HG02885 (cell line): ENCODE measurements around the gene TBX4.

Experiments
- ATAC-seq: cut with Tn5 transposase; IDR thresholded peaks from one replicate; pipeline ENCODE4 v1.9.1; 2021; ENCODE audit warnings: mild to moderate bottlenecking; ENCODE audit not compliant: unreplicated experiment, poor library complexity

The TBX4 gene

DNA sequence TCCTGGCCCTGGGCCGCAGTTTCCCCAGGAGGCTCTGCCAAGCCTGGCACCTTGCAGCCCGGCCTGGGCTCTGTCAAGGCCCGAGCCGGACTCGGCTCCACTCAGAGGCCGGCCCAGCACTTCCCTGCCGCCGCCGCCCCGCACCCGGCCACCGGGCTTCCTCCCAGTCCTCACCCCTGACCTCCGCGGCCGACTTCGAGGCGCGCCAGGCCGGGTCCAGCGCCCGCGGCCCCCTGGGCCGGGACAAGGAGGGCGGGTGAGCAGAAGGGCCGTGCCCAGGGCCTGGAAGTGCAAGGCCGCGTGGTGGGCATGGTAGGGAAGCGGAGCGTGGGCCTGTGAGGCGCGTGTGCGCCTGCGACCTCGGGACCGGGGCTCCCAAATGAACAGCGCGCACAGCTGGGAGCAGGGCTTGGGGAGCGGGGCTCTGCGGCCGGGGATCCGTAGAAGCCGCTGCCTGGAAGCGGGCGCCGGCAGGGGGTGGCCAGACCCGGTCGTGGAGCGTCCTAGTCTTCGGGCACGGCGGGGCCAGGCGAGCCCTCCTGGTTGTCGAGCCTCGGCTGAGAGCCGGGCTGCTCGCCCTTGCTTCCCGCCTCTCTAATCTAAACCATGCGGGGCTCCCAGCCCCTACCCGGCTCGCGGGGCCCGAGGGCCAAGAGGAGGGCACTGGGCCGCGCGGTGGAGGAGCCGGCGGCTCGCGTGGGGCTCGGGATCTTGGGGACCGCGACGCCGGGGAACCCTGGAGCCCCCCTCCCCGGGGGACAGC, 503 bp upstream of the TBX4 start:
- ATAC-seq: no peak

DNA sequence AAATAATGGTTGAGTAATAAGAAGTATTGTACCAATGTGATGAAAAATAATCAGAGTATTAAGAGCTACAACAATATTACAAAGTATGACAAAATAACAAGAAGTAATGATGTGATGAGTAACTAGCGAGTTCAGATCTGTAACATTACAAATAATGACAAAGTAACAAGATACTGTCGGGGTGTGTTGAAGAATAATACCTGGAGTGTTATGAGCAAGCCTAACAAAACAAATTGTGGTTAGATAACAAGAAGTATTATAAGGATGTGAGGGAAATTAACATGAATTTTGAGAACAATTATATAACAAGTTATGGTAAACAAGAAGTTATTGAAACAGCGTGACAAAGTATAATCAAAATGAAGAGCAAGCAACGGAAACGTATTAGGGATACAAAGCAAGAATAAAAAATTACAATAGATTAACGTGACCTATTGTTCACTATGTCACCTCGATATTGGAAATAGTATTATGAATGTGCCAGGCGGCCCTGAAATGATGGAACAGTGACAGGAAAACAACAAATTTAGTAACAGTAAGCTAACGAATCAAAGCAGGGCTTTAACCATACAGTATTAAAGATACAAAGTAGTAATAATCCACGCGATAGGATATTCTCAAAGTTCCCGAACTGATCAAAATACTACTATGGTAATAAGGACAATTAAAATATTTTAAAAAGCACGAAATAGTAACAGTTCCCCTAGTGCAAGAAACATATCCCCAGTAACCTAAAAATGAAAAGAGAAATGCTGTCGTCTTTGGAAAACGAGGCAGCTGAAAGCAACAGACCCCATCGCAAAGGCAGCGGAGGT, 1.6 kb downstream of the TBX4 start:
- ATAC-seq: no peak

DNA sequence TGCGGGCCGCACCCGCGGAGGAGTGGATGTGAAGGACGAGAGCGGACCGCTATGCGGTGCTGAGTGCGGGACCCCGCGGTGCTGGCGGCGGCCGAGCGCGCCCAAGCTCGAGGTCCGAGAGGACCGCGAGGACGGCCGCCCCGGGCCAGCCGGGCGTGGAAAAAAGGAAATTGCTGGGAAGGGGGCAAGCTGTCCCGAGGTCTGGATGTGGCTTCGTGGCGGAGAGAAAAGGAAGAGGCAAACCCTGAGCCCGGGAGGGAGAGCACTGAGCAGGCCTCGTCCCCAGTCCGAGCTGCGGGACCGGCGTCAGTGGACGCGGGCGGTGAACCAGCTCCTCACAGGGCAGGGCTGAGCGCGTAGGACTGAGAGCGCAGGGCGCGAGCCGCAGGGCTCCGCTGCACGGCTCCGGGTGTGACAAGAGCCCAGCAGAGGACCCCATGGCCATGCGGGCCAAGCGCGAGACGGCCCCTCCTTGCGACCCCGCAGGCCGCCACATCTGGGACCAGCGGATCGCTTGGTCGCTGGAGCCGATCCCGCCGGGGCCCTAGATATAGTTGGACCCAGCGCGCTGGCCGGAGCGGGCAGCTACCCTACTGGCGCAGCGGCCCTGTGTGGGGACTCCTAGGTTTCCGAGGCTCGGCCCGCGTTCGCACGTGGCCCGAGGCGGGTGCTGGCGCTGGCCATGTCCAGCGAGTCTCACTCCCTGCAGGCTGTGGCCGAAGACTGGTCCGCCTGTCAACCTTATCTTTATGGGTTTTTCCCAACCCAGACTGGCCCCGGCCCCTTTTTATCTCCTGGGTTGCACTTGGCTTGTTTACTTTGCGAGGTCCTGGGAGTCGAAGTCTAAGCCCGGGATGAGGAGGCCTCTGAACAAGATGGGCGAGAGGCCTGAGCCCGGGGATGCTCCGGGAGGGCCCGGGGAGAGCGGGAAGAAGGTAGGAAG, 2.4 kb downstream of the TBX4 start:
- no peak for ATAC-seq

DNA sequence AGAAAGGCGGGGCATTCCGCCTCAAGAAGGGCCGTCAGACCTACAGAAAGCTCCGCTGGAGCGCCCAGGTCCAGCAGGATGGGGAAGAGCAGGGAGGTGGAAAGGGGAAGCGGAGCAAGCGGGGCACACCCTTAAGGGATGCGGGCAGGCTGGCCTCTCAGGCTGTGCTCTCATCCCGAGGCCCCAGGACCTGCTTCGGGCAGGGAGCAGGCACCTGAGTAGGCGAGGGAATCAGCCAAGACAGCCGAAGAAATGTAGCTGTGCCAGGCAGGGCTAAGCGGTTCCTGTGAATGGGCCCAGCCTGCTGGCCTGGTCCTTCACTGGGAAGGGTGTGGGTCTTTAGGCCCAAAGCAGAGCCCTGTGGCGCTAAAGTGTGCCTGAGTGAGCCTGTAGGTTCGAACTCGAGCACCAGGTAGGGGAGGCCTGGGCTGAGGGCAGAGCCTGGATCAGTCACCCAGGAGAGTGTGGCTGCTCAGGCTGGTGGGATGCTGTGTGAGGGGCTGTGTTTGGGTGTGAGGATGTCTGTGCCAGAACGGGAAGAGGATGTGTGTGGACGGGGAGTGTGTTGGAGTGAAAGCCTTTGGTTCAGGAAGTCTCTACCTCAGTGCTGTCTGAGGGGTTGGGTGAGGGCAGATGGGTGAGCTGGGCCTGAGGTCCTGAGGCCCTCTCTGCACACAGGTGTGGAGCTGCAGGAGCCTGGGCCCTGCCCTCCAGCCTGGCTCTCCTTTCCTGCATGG, 3.3 kb downstream of the TBX4 start:
- no peak for ATAC-seq

DNA sequence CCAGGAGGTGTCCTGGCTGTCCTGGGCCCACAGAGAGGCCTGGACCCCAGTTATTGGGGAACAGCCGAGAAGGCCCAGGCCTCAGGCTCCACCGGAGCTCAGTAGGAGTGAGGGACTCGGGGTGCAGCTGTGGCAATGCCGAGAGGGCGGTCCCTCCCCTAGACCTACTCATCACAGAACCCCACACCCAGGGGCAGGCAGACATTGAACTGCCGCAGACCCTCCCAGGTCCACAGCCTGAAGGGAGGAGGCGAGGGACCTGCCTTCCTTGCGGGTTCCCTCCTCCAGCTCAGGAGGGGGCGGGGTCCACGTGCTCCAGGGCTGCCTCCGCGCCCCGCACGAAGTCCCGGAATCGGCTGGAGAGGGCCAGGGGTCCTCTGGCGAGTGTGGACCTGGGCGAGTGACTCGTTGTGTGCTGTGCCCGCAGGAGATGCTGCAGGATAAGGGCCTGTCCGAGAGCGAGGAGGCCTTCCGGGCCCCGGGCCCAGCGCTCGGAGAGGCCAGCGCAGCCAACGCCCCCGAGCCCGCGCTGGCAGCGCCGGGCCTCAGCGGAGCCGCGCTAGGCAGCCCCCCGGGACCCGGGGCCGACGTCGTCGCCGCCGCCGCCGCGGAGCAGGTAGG, 3.9 kb downstream of the TBX4 start:
- ATAC-seq: no peak

DNA sequence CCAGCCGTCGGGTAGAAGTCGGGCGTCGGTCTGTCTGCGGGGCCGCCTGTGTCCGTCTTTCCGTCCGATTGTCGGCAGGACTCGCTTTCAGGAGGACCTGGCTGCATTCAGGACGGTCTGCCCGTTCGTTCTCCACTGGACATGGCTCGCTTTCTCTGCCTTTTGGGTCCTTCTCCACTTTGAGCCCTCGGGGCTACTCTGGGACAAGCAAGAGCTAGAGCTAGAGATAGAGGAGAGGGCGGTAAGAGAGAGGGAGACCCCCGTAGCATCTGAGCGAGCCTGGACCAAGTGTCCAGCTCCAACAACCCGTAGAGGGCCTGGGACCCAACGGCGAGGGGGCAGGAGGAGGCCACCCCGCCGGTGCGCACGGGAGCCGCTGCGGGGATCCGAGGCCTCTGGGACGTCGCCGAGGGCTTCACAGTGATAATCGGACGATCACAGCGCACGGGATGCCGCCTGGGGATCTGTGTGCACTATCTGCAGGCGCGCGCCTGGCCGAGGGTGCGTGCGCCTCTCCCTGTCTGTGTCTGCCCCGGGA, 4.5 kb downstream of the TBX4 start:
- ATAC-seq: no peak

DNA sequence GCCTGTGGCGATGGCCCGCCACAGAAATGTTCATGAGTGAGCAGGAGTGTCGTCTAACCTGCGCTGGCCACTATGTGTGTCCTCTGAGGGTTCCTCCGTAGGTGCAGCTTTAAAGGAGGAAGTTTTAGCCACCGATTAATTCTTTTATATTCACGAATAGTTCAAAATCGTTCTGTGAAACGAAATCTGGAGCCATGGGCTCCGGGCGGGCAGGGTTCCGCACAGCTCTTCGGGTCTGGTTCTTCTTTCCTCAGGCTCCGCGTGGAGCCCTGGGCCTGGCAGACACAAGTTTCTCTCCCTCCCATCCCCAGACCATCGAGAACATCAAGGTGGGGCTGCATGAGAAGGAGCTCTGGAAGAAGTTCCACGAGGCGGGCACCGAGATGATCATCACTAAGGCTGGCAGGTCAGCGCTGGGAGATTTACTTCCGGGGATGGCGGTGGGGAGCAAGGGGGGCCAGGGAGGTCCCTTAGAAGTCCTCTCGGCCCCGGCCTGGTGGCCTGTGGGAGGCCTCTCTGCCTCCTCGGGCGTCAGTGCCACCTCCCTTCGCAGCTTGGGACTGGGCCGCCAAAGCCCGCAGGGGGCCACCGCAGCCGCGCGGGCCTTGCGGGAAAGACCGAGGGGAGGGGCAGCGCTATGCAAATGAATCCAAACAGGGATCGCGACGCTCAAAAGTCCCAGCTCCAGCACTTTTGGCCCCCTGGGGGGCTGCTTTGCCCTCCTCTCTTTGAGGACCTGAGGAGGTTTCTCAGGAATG, 5.2 kb downstream of the TBX4 start:
- no peak for ATAC-seq

DNA sequence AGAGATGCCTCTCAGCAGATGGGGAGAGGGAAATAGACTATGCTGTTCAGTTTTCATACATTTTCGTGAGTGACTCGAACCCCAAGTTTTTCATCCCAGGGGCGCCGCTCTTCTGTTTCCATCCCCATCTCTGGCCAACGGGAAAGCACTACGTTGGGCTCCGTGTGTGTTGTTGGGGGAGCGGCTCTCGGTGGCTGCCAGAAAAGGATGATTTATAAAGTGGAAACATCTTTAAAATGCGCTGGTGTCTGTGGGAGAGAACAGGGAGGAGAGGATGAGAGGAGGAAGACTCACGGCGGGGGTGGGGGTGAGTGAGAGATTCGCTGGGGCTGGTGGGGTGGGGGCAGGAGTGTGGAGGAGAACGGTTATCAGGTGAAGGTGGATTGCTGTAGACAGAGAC, 5.8 kb downstream of the TBX4 start:
- ATAC-seq: no peak

DNA sequence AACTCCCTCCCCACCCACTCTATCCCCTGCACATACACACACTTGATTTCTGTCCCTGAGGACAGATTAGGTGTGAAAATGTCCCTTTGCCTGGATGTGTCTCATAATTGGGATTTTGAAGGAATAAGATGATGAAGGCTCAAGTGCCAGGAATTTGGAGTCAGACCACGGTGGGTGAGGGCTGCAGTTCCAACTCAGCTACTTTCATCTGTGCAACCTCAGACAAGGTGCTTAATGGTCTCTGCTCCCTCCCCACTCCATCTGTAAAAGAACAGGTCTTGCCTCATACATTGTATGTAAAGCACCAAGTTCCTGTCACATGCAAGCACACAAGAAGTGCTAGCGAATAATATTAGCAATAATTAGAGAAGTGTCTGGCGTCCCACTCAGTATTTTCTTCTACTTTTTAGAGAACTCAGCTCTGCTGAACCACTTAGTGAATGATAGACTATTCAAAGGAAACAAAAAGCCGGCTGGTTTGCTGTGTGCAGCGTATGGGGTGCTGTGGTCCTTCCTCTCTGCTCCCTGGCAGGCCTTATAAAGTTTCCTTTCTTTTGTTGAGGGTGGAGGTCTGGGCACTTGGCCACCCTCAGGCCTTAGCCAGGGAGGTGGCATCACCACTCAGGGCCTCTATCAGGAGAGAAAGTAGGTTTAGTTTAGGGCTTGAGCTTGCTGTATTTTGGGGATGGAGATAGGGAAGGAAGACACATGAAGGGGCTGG, 6.4 kb downstream of the TBX4 start:
- ATAC-seq: no peak

DNA sequence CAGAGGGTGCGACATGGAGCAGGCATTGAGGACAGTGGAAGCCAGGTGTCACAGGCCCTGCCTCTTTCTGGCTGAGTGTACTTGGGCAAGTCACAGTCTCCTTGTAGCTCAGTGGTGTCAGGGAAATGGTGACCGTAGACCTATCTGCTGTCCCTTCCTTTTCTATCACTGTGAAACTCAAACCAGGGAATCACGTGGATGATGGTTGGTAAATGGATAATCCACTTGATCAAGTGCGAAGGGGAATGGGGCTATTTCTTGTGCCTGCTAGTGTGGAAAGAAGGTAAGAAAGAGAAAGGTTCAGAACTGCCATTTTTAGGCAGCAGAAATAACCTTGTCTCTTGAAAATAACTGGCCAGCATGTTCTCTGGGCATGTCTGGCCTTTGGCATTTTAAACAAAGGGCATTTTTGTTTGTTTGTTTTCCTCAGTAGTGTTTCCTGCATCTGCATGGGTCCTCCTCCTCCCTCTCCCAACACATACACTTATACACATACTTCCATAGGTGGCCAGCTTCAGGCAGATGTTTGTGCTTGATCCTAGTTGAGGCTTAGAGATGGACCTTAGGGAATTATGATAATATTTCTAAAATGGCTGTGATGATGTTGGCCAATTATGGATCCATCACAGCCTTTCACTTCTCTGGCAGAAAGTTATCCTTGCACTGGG, 7.1 kb downstream of the TBX4 start:
- ATAC-seq: no peak

DNA sequence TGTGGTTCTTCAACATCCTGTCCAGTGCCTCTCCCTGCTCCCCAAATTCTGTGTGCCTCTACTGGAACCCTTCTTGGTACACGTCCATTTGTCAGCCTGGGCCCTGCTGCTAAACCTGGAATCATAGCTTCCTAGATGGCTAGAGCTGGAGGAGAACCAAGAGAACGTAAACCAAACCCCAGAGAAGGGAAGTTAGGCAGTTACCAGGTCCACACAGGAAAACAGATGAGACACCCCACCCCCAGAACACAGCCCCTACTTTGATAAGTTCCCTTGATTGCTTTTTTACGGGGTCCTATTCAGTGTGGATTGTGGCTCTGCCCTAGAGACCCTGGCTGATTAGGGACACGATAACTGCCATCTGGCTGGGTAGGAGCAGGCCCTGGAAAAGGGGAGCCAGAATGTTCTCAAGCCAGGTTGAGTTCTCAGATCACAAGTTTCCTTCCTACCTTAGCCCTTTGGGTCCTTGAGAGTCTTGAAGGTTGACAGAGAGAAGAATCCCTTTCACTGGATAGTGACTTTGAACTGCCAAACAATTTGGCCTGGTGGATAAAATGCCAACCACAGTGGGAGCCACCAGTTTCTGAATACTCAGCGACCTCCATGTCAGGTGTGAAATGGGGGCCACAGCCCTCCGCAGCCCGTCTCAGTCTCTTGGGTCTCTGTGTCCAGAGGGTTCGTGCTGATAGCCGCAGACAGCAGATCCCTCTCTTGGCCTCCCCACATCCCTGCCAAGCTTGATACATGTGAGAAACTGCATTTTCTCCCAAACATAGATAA, 7.9 kb downstream of the TBX4 start:
- ATAC-seq: no peak

DNA sequence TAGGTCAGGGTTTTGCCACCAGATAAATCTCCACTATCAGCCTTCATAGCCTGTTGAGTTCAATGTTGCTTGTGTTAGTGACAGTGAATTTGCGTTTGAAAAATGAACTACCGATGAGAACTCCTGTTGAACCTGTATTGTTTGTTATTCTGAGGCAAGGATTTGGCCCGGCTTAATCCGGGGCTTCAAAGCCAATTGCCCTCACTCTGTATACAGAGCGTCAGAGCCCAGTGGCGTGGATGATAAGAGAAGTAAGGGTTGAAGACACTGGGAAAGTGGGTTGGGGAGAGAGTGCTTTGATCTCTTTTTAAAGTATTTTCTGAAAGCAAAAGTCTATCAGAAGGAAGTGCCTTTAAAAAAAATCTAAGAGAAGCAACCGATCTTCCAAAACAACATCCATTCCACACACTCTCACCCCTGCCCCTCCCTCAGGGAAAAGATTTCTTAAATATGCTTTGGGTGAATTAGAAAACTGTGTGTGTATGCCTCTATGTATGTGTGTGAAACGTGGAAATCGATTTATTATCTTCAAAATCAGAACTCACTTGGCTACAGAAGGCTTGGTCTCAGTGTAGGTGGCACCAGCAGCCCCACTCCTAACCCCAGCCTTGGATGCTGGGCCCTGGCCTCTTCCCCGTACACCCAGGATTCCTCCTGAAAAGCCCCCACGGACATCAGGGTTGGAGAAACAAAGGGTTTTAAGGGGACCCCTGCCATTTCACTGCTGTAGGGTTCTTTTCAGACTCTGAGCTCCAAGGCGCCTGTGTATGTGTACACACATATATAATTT, 8.8 kb downstream of the TBX4 start:
- ATAC-seq: no peak

DNA sequence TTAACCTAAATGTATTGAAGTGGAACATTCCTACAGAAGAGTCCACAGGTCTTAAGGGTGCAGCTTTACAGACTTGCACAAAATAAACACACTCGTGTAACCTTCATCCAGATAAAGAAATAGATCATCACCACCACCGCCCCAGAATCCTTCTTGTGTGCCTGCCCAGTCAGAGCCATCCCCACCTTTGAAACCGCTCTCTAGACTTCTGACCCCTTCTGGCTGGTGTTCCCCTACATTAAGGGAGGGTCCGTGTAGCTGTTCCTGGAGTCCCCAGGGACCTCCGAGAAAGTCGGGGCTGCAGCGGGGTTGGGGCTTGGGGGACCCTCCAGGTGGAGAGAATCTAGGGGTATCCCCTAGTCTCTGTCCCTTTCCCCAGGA, 9.4 kb downstream of the TBX4 start:
- no peak for ATAC-seq

DNA sequence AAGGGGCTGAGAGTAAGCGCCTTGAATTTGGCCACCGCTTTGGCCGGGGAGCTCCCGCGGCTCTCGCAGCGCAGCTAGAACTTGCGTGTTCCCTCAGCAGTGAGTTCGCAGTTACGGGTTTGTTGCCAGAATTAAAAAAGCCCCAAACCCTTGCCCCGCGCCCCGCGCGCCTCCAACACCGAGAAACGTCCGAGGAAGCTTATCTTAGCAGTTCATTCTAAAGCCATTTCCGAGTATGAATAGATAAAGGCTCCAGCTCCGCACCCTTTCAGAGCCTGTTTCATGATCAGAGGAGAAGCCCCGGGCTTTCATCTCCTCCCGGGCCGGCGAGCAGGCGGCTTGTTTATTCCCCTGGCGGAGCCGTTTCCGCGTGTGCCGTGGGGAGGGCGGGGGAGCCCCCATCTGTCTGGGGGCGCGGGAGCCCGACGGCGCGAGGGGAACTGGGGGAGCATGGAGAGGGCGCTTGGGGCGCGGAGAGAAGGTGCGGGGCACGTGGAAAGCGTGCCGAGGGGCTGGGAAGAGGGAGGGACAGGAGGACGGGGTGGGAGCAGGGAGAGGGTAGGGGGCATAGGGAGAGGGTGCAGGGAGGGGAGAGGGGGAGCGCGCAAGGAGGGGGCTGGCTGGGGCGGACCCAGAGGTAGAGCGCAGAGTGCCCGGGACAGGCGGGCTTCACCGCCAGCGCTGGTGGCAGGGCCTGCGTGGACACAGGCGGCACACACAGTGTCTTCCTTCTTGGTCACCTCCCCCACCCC, 9.9 kb downstream of the TBX4 start:
- no peak for ATAC-seq

DNA sequence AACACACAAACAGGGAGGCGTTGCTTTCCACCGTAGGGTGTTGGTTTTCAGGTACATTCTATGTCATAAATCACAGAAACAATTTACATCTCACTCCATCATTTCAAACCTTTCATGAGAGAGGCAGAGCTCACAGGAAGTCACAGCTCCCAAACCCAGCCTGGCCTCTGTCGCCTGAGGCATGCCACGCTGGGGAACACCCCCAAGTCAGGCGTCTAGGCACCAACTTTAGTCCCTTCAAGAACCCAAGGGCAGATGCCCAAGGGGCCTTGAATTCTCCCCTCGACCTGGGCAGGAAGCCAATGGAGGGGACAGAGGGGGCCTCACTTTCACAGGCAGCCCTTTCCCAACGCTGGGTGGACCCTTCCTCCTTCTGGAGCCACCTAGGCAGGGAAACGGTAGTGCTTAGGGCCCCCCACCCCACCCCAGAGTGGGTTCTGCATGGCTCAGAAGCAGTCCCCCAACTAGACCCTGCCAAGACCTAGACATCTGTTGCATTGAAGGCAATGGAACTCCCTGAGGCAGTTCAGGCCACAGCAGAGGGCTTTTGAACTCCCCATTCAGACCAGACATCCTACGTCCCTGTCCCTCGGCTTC, 10.6 kb downstream of the TBX4 start:
- no peak for ATAC-seq
